Fibroblast of mammary gland (primary cell): ENCODE results near the gene TRPM3.
A peak's percentile ranks its signal among the peaks of the same experiment; 100 is the strongest.

Experiments
- DNase-seq: peaks from one replicate; pipeline ENCODE4 v3.0.0-alpha.2; 2010; ENCODE audit warnings: low read depth
- H3K4me3 ChIP-seq: 2 replicates; pipeline ENCODE4 v1.5.1; 2011; ENCODE audit warnings: low read depth, mild to moderate bottlenecking, low read length, moderate library complexity; ENCODE audit not compliant: control insufficient read depth
- CTCF ChIP-seq: conservative IDR thresholded peaks from 2 replicates; pipeline ENCODE4 v1.5.1; 2011; ENCODE audit warnings: low read depth, low read length, inconsistent platforms; ENCODE audit not compliant: control insufficient read depth, insufficient read depth

TRPM3 gene

GRCh38 chr9:71121275-71122021 is at the start of gene TRPM3:
TRPM3 (minus strand) TSS chr9:71121621; CDS start chr9:71121354, 267 bp downstream.
- TF ChIP-seq CTCF: no peak
- no peak within 1 kb of the TSS for H3K4me3 ChIP-seq
- DNase-seq: no peak

GRCh38 chr9:71168418-71168817 is 47.0 kb upstream of the TRPM3 start:
- no peak overlapping the region for H3K4me3 ChIP-seq
- no peak for TF ChIP-seq CTCF
- no peak for DNase-seq

GRCh38 chr9:71162126-71162525 is 40.7 kb upstream of the TRPM3 start:
- no peak for TF ChIP-seq CTCF
- no peak overlapping the region for H3K4me3 ChIP-seq
- DNase-seq: no peak

- no peak overlapping the region for H3K4me3 ChIP-seq
- DNase-seq: no peak
- TF ChIP-seq CTCF: no peak
These were observed 36.3 kb upstream of the TRPM3 start for GRCh38 chr9:71157731-71158130.

GRCh38 chr9:71147368-71147767 is 25.9 kb upstream of the TRPM3 start:
- TF ChIP-seq CTCF: no peak
- H3K4me3 ChIP-seq: no peak overlapping the region
- no peak for DNase-seq

GRCh38 chr9:71146511-71146910 is 25.1 kb upstream of the TRPM3 start:
- H3K4me3 ChIP-seq: no peak overlapping the region
- DNase-seq: no peak
- no peak for TF ChIP-seq CTCF

- H3K4me3 ChIP-seq: no peak overlapping the region
- DNase-seq: peak; percentile 1
- TF ChIP-seq CTCF: no peak
These were observed 23.8 kb upstream of the TRPM3 start for GRCh38 chr9:71145179-71145578.
